HL-60/S4 (cell line): Measurements from ENCODE around the gene FOXP4.

ENCODE experiments used
- in situ Hi-C: fragments of 300-500 bp; cut with MboI; formaldehyde crosslinking; loops from 2 replicates; pipeline ENCODE4 v1.14.3; 2022; ENCODE audit warnings: low sequenced_read_pairs

Gene FOXP4

GRCh38 chr6:41545703-41546474, at the start of gene FOXP4:
Gene FOXP4, plus strand, starts transcription at chr6:41546381. Its CDS starts 19,380 bp downstream, at chr6:41565761.
- in situ Hi-C loops = no loop called here

- in situ Hi-C loops = no loop called here
These were observed 48.6 kb upstream of the FOXP4 start for GRCh38 chr6:41497573-41497972.

GRCh38 chr6:41497994-41498393, 48.2 kb upstream of the FOXP4 start:
- in situ Hi-C loops = no loop called here

- in situ Hi-C loops = no loop called here
These were observed 47.1 kb upstream of the FOXP4 start for GRCh38 chr6:41498968-41499599.

GRCh38 chr6:41500561-41500960, 45.6 kb upstream of the FOXP4 start:
- in situ Hi-C loops = no loop called here

- in situ Hi-C loops = no loop called here
These were observed 43.6 kb upstream of the FOXP4 start for GRCh38 chr6:41502566-41502916.

GRCh38 chr6:41502917-41503671, 43.1 kb upstream of the FOXP4 start:
- in situ Hi-C loops = no loop called here

GRCh38 chr6:41503827-41504465, 42.2 kb upstream of the FOXP4 start:
- in situ Hi-C loops = no loop called here

GRCh38 chr6:41504466-41505121, 41.6 kb upstream of the FOXP4 start:
- in situ Hi-C loops = no loop called here

GRCh38 chr6:41505122-41506049, 40.8 kb upstream of the FOXP4 start:
- in situ Hi-C loops = no loop called here

GRCh38 chr6:41508479-41508878, 37.7 kb upstream of the FOXP4 start:
- in situ Hi-C loops = no loop called here

- in situ Hi-C loops = no loop called here
These were observed 36.6 kb upstream of the FOXP4 start for GRCh38 chr6:41509580-41509979.

- in situ Hi-C loops = no loop called here
These were observed 34.6 kb upstream of the FOXP4 start for GRCh38 chr6:41511443-41512060.

GRCh38 chr6:41512146-41512701, 34.0 kb upstream of the FOXP4 start:
- in situ Hi-C loops = no loop called here

- in situ Hi-C loops = no loop called here
These were observed 30.2 kb upstream of the FOXP4 start for GRCh38 chr6:41515995-41516394.

- in situ Hi-C loops = no loop called here
These were observed 28.1 kb upstream of the FOXP4 start for GRCh38 chr6:41518118-41518517.

- in situ Hi-C loops = no loop called here
These were observed 26.9 kb upstream of the FOXP4 start for GRCh38 chr6:41519305-41519744.

- in situ Hi-C loops = no loop called here
These were observed 26.2 kb upstream of the FOXP4 start for GRCh38 chr6:41519745-41520699.
